Osteocyte (in vitro differentiated cells): ENCODE results near the gene BRWD1. TPM values are rescaled to one million over a fixed set of nuclear protein-coding genes. Genes with fewer than 3 reads are reported as not detected.

Experiments used
- DNase-seq: peaks from one replicate; pipeline ENCODE4 v3.0.0; 2021; ENCODE audit warnings: mixed read lengths; ENCODE audit not compliant: unreplicated experiment; ENCODE audit errors: extremely low spot score
- H3K27ac Mint-ChIP-seq: one replicate; pipeline ENCODE4 v1.8.0; 2021; ENCODE audit warnings: mild to moderate bottlenecking, mixed read lengths; ENCODE audit not compliant: unreplicated experiment
- H3K27me3 Mint-ChIP-seq: one replicate; pipeline ENCODE4 v1.8.0; 2021; ENCODE audit warnings: mixed read lengths; ENCODE audit not compliant: unreplicated experiment
- H3K36me3 Mint-ChIP-seq: one replicate; pipeline ENCODE4 v1.8.0; 2021; ENCODE audit warnings: mixed read lengths; ENCODE audit not compliant: unreplicated experiment
- H3K4me1 Mint-ChIP-seq: one replicate; pipeline ENCODE4 v1.8.0; 2021; ENCODE audit warnings: mixed read lengths; ENCODE audit not compliant: unreplicated experiment
- H3K4me3 Mint-ChIP-seq: one replicate; pipeline ENCODE4 v1.8.0; 2021; ENCODE audit warnings: mild to moderate bottlenecking, moderate library complexity, mixed read lengths; ENCODE audit not compliant: unreplicated experiment
- H3K9me3 Mint-ChIP-seq: one replicate; pipeline ENCODE4 v1.8.0; 2021; ENCODE audit warnings: mixed read lengths; ENCODE audit not compliant: unreplicated experiment
- total RNA-seq: library from RNA; stranded (reverse); gene quantifications from 2 replicates; pipeline ENCODE4 v1.2.1, GENCODE V29; 2021
- TF ChIP-seq, protein P1 (sequence below): fragments of 200-600 bp; sonication (generic); IDR thresholded peaks from 2 replicates; pipeline ENCODE4 v1.5.0; 2021; ENCODE audit warnings: antibody characterized with exemption, mild to moderate bottlenecking, moderate library complexity

BRWD1 gene
- total RNA-seq, 1 donor from 2014 or later = 40.8 TPM

DNA sequence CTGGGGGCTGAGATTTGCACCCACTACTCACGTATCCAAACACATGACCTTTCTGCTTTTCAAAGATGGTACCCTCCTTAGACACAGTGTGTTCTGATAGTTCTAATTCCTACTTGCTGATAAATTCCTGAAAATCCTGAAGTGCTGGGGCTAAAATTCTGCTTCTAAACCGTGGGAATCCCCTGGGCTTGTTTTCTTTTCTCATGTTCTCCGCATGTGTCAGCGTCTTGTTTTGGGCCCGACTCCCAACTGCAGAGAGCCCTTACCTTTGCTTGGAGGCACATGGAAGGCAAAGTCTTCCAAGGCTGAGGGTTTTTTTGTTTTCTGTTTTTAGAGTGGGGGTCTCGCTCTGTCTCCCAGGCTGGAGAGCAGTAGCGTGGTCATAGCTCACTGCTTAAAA, 157.4 kb downstream of the BRWD1 start:
- no peaks in the 10 kb centered on the region for H3K27me3 Mint-ChIP-seq
- H3K4me3 Mint-ChIP-seq = no peak overlapping the region
- no peaks in the 10 kb centered on the region for H3K36me3 Mint-ChIP-seq
- peaks cover 20% of the 10 kb centered on the region for H3K4me1 Mint-ChIP-seq
- H3K27ac Mint-ChIP-seq = peak overlapping the region; percentile 59
- H3K9me3 Mint-ChIP-seq = no peaks in the 10 kb centered on the region
- DNase-seq = no peak
- TF ChIP-seq, protein P1, sequence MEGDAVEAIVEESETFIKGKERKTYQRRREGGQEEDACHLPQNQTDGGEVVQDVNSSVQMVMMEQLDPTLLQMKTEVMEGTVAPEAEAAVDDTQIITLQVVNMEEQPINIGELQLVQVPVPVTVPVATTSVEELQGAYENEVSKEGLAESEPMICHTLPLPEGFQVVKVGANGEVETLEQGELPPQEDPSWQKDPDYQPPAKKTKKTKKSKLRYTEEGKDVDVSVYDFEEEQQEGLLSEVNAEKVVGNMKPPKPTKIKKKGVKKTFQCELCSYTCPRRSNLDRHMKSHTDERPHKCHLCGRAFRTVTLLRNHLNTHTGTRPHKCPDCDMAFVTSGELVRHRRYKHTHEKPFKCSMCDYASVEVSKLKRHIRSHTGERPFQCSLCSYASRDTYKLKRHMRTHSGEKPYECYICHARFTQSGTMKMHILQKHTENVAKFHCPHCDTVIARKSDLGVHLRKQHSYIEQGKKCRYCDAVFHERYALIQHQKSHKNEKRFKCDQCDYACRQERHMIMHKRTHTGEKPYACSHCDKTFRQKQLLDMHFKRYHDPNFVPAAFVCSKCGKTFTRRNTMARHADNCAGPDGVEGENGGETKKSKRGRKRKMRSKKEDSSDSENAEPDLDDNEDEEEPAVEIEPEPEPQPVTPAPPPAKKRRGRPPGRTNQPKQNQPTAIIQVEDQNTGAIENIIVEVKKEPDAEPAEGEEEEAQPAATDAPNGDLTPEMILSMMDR = no peak

DNA sequence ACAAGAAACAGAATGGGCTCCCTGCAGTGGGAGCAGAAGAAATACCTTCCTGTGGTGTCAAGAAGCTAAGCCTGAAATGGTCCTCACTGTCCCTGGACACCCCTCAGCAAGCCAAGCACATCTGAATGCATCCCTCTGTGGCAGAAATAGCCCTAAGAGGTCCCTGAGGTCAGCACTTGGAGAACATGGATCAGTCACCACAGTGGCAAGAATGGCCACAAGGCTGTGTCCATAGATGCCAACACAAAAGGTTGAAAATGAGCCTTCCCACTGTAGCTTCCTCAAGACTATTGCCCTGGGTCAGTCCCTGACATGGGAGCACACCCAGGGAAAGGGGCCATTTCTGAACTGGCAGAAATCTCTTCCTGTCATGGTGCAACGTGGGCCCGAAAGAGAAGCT, 157.9 kb downstream of the BRWD1 start:
- Mint-ChIP-seq H3K27ac (peak overlapping the region; percentile 59), H3K4me3 (no peak overlapping the region), H3K9me3 (no peaks in the 10 kb centered on the region), H3K36me3 (no peaks in the 10 kb centered on the region), H3K4me1 (peaks cover 18% of the 10 kb centered on the region), H3K27me3 (no peaks in the 10 kb centered on the region)
- TF ChIP-seq, protein P1 = no peak
- DNase-seq = no peak

- H3K4me3 Mint-ChIP-seq = no peak overlapping the region
- DNase-seq = no peak
- H3K27me3 Mint-ChIP-seq = no peaks in the 10 kb centered on the region
- no peak overlapping the region for H3K27ac Mint-ChIP-seq
- TF ChIP-seq, protein P1 = no peak
- H3K9me3 Mint-ChIP-seq = no peaks in the 10 kb centered on the region
- H3K36me3 Mint-ChIP-seq = peaks cover under 1% of the 10 kb centered on the region
- peaks cover 15% of the 10 kb centered on the region for H3K4me1 Mint-ChIP-seq
These were observed 159.6 kb downstream of the BRWD1 start for GRCh38 chr21:39153842-39154241.

DNA sequence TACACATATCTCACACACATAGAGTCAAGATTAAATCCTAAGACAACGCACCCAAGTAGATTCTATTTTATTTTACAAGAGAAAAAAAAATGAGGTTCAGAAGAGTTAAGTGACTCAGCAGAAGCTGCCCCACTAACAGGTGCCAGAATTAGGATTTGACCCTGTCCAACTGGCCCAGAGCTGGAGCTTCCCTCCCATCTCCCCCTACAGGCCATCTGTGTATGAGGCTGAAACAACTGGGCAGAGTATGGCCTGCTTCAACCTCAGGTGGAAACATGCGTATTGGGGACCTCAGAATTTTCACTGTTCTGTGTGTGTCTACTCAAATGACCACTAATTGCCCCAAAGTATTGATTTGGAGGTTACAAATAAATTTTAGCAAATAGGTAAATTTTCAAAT, 160.1 kb downstream of the BRWD1 start:
- H3K36me3 Mint-ChIP-seq = peaks cover 3% of the 10 kb centered on the region
- no peak overlapping the region for H3K27ac Mint-ChIP-seq

DNA sequence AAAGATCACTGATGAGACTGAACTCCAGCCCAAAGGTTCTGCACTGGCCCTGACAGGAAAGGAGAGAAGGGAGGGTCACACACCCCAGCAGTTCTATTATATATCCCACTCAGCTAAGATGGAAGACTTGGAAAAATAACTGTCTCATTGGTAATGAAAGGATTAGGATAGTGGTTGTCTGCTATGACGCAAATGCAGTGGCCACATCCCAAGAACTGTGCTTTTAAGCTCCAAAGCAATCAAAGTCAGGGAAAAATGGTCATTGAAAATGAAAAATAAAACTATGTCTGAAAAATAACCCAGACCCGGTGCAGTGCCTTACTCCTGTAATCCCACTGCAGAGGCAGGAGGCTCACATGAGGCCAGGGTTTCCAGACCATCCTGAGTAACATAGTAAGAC, 161.2 kb downstream of the BRWD1 start:
- TF ChIP-seq, protein P1 = no peak
- no peak for DNase-seq
- peaks cover 3% of the 10 kb centered on the region for H3K36me3 Mint-ChIP-seq

More for the DNA sequence above, 160.1 kb downstream of the BRWD1 start:
- Mint-ChIP-seq H3K9me3 (no peaks in the 10 kb centered on the region), H3K4me1 (peaks cover 15% of the 10 kb centered on the region), H3K4me3 (no peak overlapping the region), H3K27me3 (no peaks in the 10 kb centered on the region)
- TF ChIP-seq, protein P1 = peak; percentile 47
- DNase-seq = no peak

More for the DNA sequence above, 161.2 kb downstream of the BRWD1 start:
- Mint-ChIP-seq H3K9me3 (no peaks in the 10 kb centered on the region), H3K4me1 (peaks cover 11% of the 10 kb centered on the region), H3K27ac (no peak overlapping the region), H3K4me3 (no peak overlapping the region), H3K27me3 (no peaks in the 10 kb centered on the region)
